Measurements from ENCODE around the gene EID2. TPM values are rescaled to one million over a fixed set of nuclear protein-coding genes. Genes with fewer than 3 reads are reported as not detected.

Gene EID2
- 10 to 100 TPM; 14.0 to 15.4 TPM for total RNA-seq
- 29.2 TPM for polyA plus RNA-seq

- CTCF ChIA-PET: interaction anchor here (0.9 to 1.1 kb wide), 2 partner anchors 12 to 104 kb away, joined by 3 to 4 read pairs; partner anchors contain the start of gene RPS16
- H3K36me3 ChIP-seq (ENCODE audit: insufficient read depth, low read length): no peaks in the 10 kb centered on the region
These were observed at the start of gene EID2 for GRCh38 chr19:39539518-39540332. Gene EID2, minus strand, starts transcription at chr19:39540161. Its CDS starts 82 bp downstream, at chr19:39540079.

GRCh38 chr19:39588066-39588465 is 48.1 kb upstream of the EID2 start:
- Mint-ChIP-seq H3K36me3 (no peaks in the 10 kb centered on the region), H3K27ac (no peak overlapping the region), H3K9me3 (peaks cover 0 to 7% (median 0%) of the 10 kb centered on the region in 5 donors), H3K27me3 (peaks cover 36 to 55% of the 10 kb centered on the region in 2 donors), H3K4me3 (no peak overlapping the region), H3K4me1 (no peaks in the 10 kb centered on the region)
- ChIA-PET CTCF (no interaction called here), POLR2A (no interaction called here)
- Histone ChIP-seq H3K4me3 (ENCODE audit: low read length) (no peak overlapping the region), H3K4me1 (ENCODE audit: insufficient read depth, low read length) (no peaks in the 10 kb centered on the region), H3K36me3 (ENCODE audit: insufficient read depth, low read length) (no peaks in the 10 kb centered on the region), H3K27ac (ENCODE audit: low read depth, low read length) (no peak overlapping the region), H3K9me3 (ENCODE audit: low read length) (no peaks in the 10 kb centered on the region), H3K27me3 (ENCODE audit: insufficient read depth, low read length, poor library complexity, severe bottlenecking) (no peaks in the 10 kb centered on the region)
- DNase-seq: no peak

More at GRCh38 chr19:39539518-39540332, at the start of gene EID2:
- DNase-seq: peak; percentile 89 to 96 (median 91)
- peak within 1 kb of the TSS; percentile 84 for H3K4me3 ChIP-seq (ENCODE audit: low read length)
- H3K9me3 ChIP-seq (ENCODE audit: low read length): no peaks in the 10 kb centered on the region
- POLR2A ChIA-PET: no interaction called here
- Mint-ChIP-seq H3K27ac (peak within 1 kb of the TSS; percentile 92 to 100 (median 98)), H3K9me3 (no peaks in the 10 kb centered on the region), H3K4me1 (peaks cover 31 to 51% (median 48%) of the 10 kb centered on the region in 3 donors), H3K36me3 (peaks cover 0 to 12% (median 0%) of the 10 kb centered on the region in 3 donors), H3K27me3 (peaks cover 0 to 7% of the 10 kb centered on the region in 2 donors), H3K4me3 (peak within 1 kb of the TSS; percentile 96 to 99 (median 98))
- H3K27me3 ChIP-seq (ENCODE audit: insufficient read depth, low read length, poor library complexity, severe bottlenecking): no peaks in the 10 kb centered on the region
- H3K27ac ChIP-seq (ENCODE audit: low read depth, low read length): peak within 1 kb of the TSS; percentile 77
- H3K4me1 ChIP-seq (ENCODE audit: insufficient read depth, low read length): peaks cover 34% of the 10 kb centered on the region

- Histone ChIP-seq H3K4me3 (ENCODE audit: low read length) (no peak overlapping the region), H3K36me3 (ENCODE audit: insufficient read depth, low read length) (no peaks in the 10 kb centered on the region), H3K27me3 (ENCODE audit: insufficient read depth, low read length, poor library complexity, severe bottlenecking) (no peaks in the 10 kb centered on the region), H3K27ac (ENCODE audit: low read depth, low read length) (no peak overlapping the region), H3K4me1 (ENCODE audit: insufficient read depth, low read length) (no peaks in the 10 kb centered on the region), H3K9me3 (ENCODE audit: low read length) (no peaks in the 10 kb centered on the region)
- ChIA-PET POLR2A (no interaction called here), CTCF (no interaction called here)
- H3K4me1 Mint-ChIP-seq: no peaks in the 10 kb centered on the region
- peaks cover 0 to 7% (median 0%) of the 10 kb centered on the region in 5 donors for H3K9me3 Mint-ChIP-seq
- H3K27me3 Mint-ChIP-seq: peaks cover 31 to 50% of the 10 kb centered on the region in 2 donors
- H3K27ac Mint-ChIP-seq: no peak overlapping the region
- H3K4me3 Mint-ChIP-seq: no peak overlapping the region
- H3K36me3 Mint-ChIP-seq: no peaks in the 10 kb centered on the region
- DNase-seq: no peak
These were observed 47.5 kb upstream of the EID2 start for GRCh38 chr19:39587496-39587895.

- DNase-seq: no peak
- H3K4me1 Mint-ChIP-seq: no peaks in the 10 kb centered on the region
- Histone ChIP-seq H3K9me3 (ENCODE audit: low read length) (no peaks in the 10 kb centered on the region), H3K36me3 (ENCODE audit: insufficient read depth, low read length) (no peaks in the 10 kb centered on the region), H3K27ac (ENCODE audit: low read depth, low read length) (no peak overlapping the region), H3K4me3 (ENCODE audit: low read length) (no peak overlapping the region), H3K27me3 (ENCODE audit: insufficient read depth, low read length, poor library complexity, severe bottlenecking) (peaks cover 4% of the 10 kb centered on the region), H3K4me1 (ENCODE audit: insufficient read depth, low read length) (no peaks in the 10 kb centered on the region)
- H3K4me3 Mint-ChIP-seq: no peak overlapping the region
- CTCF ChIA-PET: no interaction called here
- H3K27ac Mint-ChIP-seq: no peak overlapping the region
- POLR2A ChIA-PET: no interaction called here
- H3K36me3 Mint-ChIP-seq: no peaks in the 10 kb centered on the region
- peaks cover 7 to 13% (median 10%) of the 10 kb centered on the region in 5 donors for H3K9me3 Mint-ChIP-seq
- peaks cover 26 to 41% of the 10 kb centered on the region in 2 donors for H3K27me3 Mint-ChIP-seq
These were observed 43.1 kb upstream of the EID2 start for GRCh38 chr19:39582891-39583625.

GRCh38 chr19:39582442-39582841 is 42.5 kb upstream of the EID2 start:
- Histone ChIP-seq H3K9me3 (ENCODE audit: low read length) (no peaks in the 10 kb centered on the region), H3K27ac (ENCODE audit: low read depth, low read length) (no peak overlapping the region), H3K4me1 (ENCODE audit: insufficient read depth, low read length) (no peaks in the 10 kb centered on the region), H3K36me3 (ENCODE audit: insufficient read depth, low read length) (no peaks in the 10 kb centered on the region), H3K4me3 (ENCODE audit: low read length) (no peak overlapping the region), H3K27me3 (ENCODE audit: insufficient read depth, low read length, poor library complexity, severe bottlenecking) (peaks cover 4% of the 10 kb centered on the region)
- Mint-ChIP-seq H3K4me1 (no peaks in the 10 kb centered on the region), H3K4me3 (no peak overlapping the region), H3K27me3 (peaks cover 28 to 41% of the 10 kb centered on the region in 2 donors), H3K27ac (no peak overlapping the region), H3K9me3 (peaks cover 7 to 13% (median 11%) of the 10 kb centered on the region in 5 donors), H3K36me3 (no peaks in the 10 kb centered on the region)
- CTCF ChIA-PET: no interaction called here
- POLR2A ChIA-PET: no interaction called here
- DNase-seq: no peak

- H3K4me3 ChIP-seq (ENCODE audit: low read length): no peak overlapping the region
- no peaks in the 10 kb centered on the region for H3K9me3 ChIP-seq (ENCODE audit: low read length)
- DNase-seq: no peak
- no peak overlapping the region for H3K27ac ChIP-seq (ENCODE audit: low read depth, low read length)
- Mint-ChIP-seq H3K4me1 (no peaks in the 10 kb centered on the region), H3K27ac (no peak overlapping the region), H3K9me3 (peaks cover 2 to 10% (median 8%) of the 10 kb centered on the region in 5 donors), H3K4me3 (no peak overlapping the region), H3K27me3 (peaks cover 10 to 23% of the 10 kb centered on the region in 2 donors), H3K36me3 (peaks cover 0 to 7% (median 0%) of the 10 kb centered on the region in 3 donors)
- POLR2A ChIA-PET: no interaction called here
- H3K4me1 ChIP-seq (ENCODE audit: insufficient read depth, low read length): no peaks in the 10 kb centered on the region
- peaks cover 3% of the 10 kb centered on the region for H3K27me3 ChIP-seq (ENCODE audit: insufficient read depth, low read length, poor library complexity, severe bottlenecking)
- CTCF ChIA-PET: no interaction called here
- H3K36me3 ChIP-seq (ENCODE audit: insufficient read depth, low read length): no peaks in the 10 kb centered on the region
These were observed 28.6 kb upstream of the EID2 start for GRCh38 chr19:39568604-39569003.

- POLR2A ChIA-PET: no interaction called here
- Histone ChIP-seq H3K9me3 (ENCODE audit: low read length) (no peaks in the 10 kb centered on the region), H3K4me1 (ENCODE audit: insufficient read depth, low read length) (no peaks in the 10 kb centered on the region), H3K27ac (ENCODE audit: low read depth, low read length) (no peak overlapping the region), H3K36me3 (ENCODE audit: insufficient read depth, low read length) (no peaks in the 10 kb centered on the region), H3K4me3 (ENCODE audit: low read length) (no peak overlapping the region), H3K27me3 (ENCODE audit: insufficient read depth, low read length, poor library complexity, severe bottlenecking) (peaks cover 2% of the 10 kb centered on the region)
- H3K4me3 Mint-ChIP-seq: no peak overlapping the region
- H3K4me1 Mint-ChIP-seq: no peaks in the 10 kb centered on the region
- no peak overlapping the region for H3K27ac Mint-ChIP-seq
- CTCF ChIA-PET: no interaction called here
- H3K9me3 Mint-ChIP-seq: no peaks in the 10 kb centered on the region
- H3K27me3 Mint-ChIP-seq: peaks cover 4% of the 10 kb centered on the region in 2 donors
- no peak for DNase-seq
- H3K36me3 Mint-ChIP-seq: no peaks in the 10 kb centered on the region
These were observed 26.1 kb upstream of the EID2 start for GRCh38 chr19:39566064-39566463.

GRCh38 chr19:39563408-39563807 is 23.4 kb upstream of the EID2 start:
- ChIA-PET POLR2A (interaction anchor here (0.6 kb wide), 1 partner anchor 25 kb away, joined by 6 read pairs; no protein-coding TSS in a partner anchor), CTCF (interaction anchor here (1.3 kb wide), 1 partner anchor 12 kb away, joined by 6 read pairs; no protein-coding TSS in a partner anchor)
- H3K27ac ChIP-seq (ENCODE audit: low read depth, low read length): no peak overlapping the region
- H3K9me3 ChIP-seq (ENCODE audit: low read length): no peaks in the 10 kb centered on the region
- Mint-ChIP-seq H3K9me3 (no peaks in the 10 kb centered on the region), H3K27ac (peak overlapping the region in 1 of 8 donors; percentile 11), H3K36me3 (no peaks in the 10 kb centered on the region), H3K27me3 (peaks cover 0 to 3% of the 10 kb centered on the region in 2 donors), H3K4me3 (no peak overlapping the region), H3K4me1 (peaks cover 7 to 11% (median 10%) of the 10 kb centered on the region in 3 donors)
- peaks cover 10% of the 10 kb centered on the region for H3K4me1 ChIP-seq (ENCODE audit: insufficient read depth, low read length)
- H3K4me3 ChIP-seq (ENCODE audit: low read length): no peak overlapping the region
- no peaks in the 10 kb centered on the region for H3K27me3 ChIP-seq (ENCODE audit: insufficient read depth, low read length, poor library complexity, severe bottlenecking)
- H3K36me3 ChIP-seq (ENCODE audit: insufficient read depth, low read length): no peaks in the 10 kb centered on the region
- DNase-seq: no peak
